Measurements from ENCODE around the gene COX19.
A peak's percentile ranks its signal among the peaks of the same experiment; 100 is the strongest.

Gene COX19

GRCh38 chr7:979886-980571, 4.7 kb upstream of the COX19 start:
- Histone ChIP-seq H3K9ac (ENCODE audit: low read length) (no peak overlapping the region), H3K27me3 (replicated peaks; ENCODE audit: control insufficient read depth, insufficient read depth, low read length) (no peaks in the 10 kb centered on the region), H3K4me1 (ENCODE audit: control insufficient read depth, insufficient read depth, low read length) (no peaks in the 10 kb centered on the region), H3K9me3 (ENCODE audit: control insufficient read depth, low read length) (no peaks in the 10 kb centered on the region), H3K4me3 (ENCODE audit: low read length) (no peak overlapping the region), H3K36me3 (ENCODE audit: control insufficient read depth, insufficient read depth, low read length, severe bottlenecking) (no peaks in the 10 kb centered on the region)
- no peak for DNase-seq (ENCODE audit: low read depth)

- H3K9me3 ChIP-seq (ENCODE audit: control insufficient read depth, low read length) = no peaks in the 10 kb centered on the region
- no peak overlapping the region for H3K9ac ChIP-seq (ENCODE audit: low read length)
- DNase-seq (ENCODE audit: low read depth) = no peak
- H3K27me3 ChIP-seq (replicated peaks; ENCODE audit: control insufficient read depth, insufficient read depth, low read length) = no peaks in the 10 kb centered on the region
- peaks cover 2% of the 10 kb centered on the region for H3K4me1 ChIP-seq (ENCODE audit: control insufficient read depth, insufficient read depth, low read length)
- H3K36me3 ChIP-seq (ENCODE audit: control insufficient read depth, insufficient read depth, low read length, severe bottlenecking) = no peaks in the 10 kb centered on the region
- H3K4me3 ChIP-seq (ENCODE audit: low read length) = no peak overlapping the region
Observed at GRCh38 chr7:979151-979550, 3.8 kb upstream of the COX19 start.

GRCh38 chr7:978416-979091, 3.2 kb upstream of the COX19 start:
- Histone ChIP-seq H3K4me1 (ENCODE audit: control insufficient read depth, insufficient read depth, low read length) (peaks cover 6% of the 10 kb centered on the region), H3K4me3 (ENCODE audit: low read length) (no peak overlapping the region), H3K27me3 (replicated peaks; ENCODE audit: control insufficient read depth, insufficient read depth, low read length) (no peaks in the 10 kb centered on the region), H3K9me3 (ENCODE audit: control insufficient read depth, low read length) (no peaks in the 10 kb centered on the region), H3K9ac (ENCODE audit: low read length) (no peak overlapping the region), H3K36me3 (ENCODE audit: control insufficient read depth, insufficient read depth, low read length, severe bottlenecking) (no peaks in the 10 kb centered on the region)
- DNase-seq (ENCODE audit: low read depth) = no peak

GRCh38 chr7:978049-978346, 2.6 kb upstream of the COX19 start:
- Histone ChIP-seq H3K9ac (ENCODE audit: low read length) (no peak overlapping the region), H3K36me3 (ENCODE audit: control insufficient read depth, insufficient read depth, low read length, severe bottlenecking) (peaks cover 2% of the 10 kb centered on the region), H3K4me3 (ENCODE audit: low read length) (no peak overlapping the region), H3K27me3 (replicated peaks; ENCODE audit: control insufficient read depth, insufficient read depth, low read length) (no peaks in the 10 kb centered on the region), H3K4me1 (ENCODE audit: control insufficient read depth, insufficient read depth, low read length) (peaks cover 12% of the 10 kb centered on the region), H3K9me3 (ENCODE audit: control insufficient read depth, low read length) (no peaks in the 10 kb centered on the region)
- DNase-seq (ENCODE audit: low read depth) = no peak

- no peak for DNase-seq (ENCODE audit: low read depth)
Observed at GRCh38 chr7:977326-978048, 2.1 kb upstream of the COX19 start.

GRCh38 chr7:976901-977325, 1.6 kb upstream of the COX19 start:
- no peaks in the 10 kb centered on the region for H3K9me3 ChIP-seq (ENCODE audit: control insufficient read depth, low read length)
- H3K36me3 ChIP-seq (ENCODE audit: control insufficient read depth, insufficient read depth, low read length, severe bottlenecking) = peaks cover 13% of the 10 kb centered on the region
- no peaks in the 10 kb centered on the region for H3K27me3 ChIP-seq (replicated peaks; ENCODE audit: control insufficient read depth, insufficient read depth, low read length)
- no peak for DNase-seq (ENCODE audit: low read depth)
- H3K4me3 ChIP-seq (ENCODE audit: low read length) = no peak overlapping the region
- H3K9ac ChIP-seq (ENCODE audit: low read length) = no peak overlapping the region
- peaks cover 17% of the 10 kb centered on the region for H3K4me1 ChIP-seq (ENCODE audit: control insufficient read depth, insufficient read depth, low read length)

More at GRCh38 chr7:977326-978048, 2.1 kb upstream of the COX19 start:
- H3K9me3 ChIP-seq (ENCODE audit: control insufficient read depth, low read length) = no peaks in the 10 kb centered on the region
- no peak overlapping the region for H3K9ac ChIP-seq (ENCODE audit: low read length)
- peaks cover 7% of the 10 kb centered on the region for H3K36me3 ChIP-seq (ENCODE audit: control insufficient read depth, insufficient read depth, low read length, severe bottlenecking)
- H3K27me3 ChIP-seq (replicated peaks; ENCODE audit: control insufficient read depth, insufficient read depth, low read length) = no peaks in the 10 kb centered on the region
- H3K4me1 ChIP-seq (ENCODE audit: control insufficient read depth, insufficient read depth, low read length) = peaks cover 17% of the 10 kb centered on the region
- H3K4me3 ChIP-seq (ENCODE audit: low read length) = no peak overlapping the region

- no peaks in the 10 kb centered on the region for H3K27me3 ChIP-seq (replicated peaks; ENCODE audit: control insufficient read depth, insufficient read depth, low read length)
- no peaks in the 10 kb centered on the region for H3K9me3 ChIP-seq (ENCODE audit: control insufficient read depth, low read length)
- H3K9ac ChIP-seq (ENCODE audit: low read length) = peak overlapping the region; percentile 80
- peak overlapping the region; percentile 87 for H3K4me3 ChIP-seq (ENCODE audit: low read length)
- no peak for DNase-seq (ENCODE audit: low read depth)
- H3K36me3 ChIP-seq (ENCODE audit: control insufficient read depth, insufficient read depth, low read length, severe bottlenecking) = peaks cover 18% of the 10 kb centered on the region
- peaks cover 17% of the 10 kb centered on the region for H3K4me1 ChIP-seq (ENCODE audit: control insufficient read depth, insufficient read depth, low read length)
Observed at GRCh38 chr7:975702-976473, 539 bp upstream of the COX19 start.

- Histone ChIP-seq H3K9me3 (ENCODE audit: control insufficient read depth, low read length) (no peaks in the 10 kb centered on the region), H3K9ac (ENCODE audit: low read length) (peak overlapping the region; percentile 95), H3K36me3 (ENCODE audit: control insufficient read depth, insufficient read depth, low read length, severe bottlenecking) (peaks cover 32% of the 10 kb centered on the region), H3K4me1 (ENCODE audit: control insufficient read depth, insufficient read depth, low read length) (peaks cover 17% of the 10 kb centered on the region), H3K4me3 (ENCODE audit: low read length) (peak overlapping the region; percentile 87), H3K27me3 (replicated peaks; ENCODE audit: control insufficient read depth, insufficient read depth, low read length) (no peaks in the 10 kb centered on the region)
- DNase-seq (ENCODE audit: low read depth) = peak; percentile 41
Observed at GRCh38 chr7:974172-974571, 1.2 kb downstream of the COX19 start.

GRCh38 chr7:973312-973711, 2.0 kb downstream of the COX19 start:
- Histone ChIP-seq H3K36me3 (ENCODE audit: control insufficient read depth, insufficient read depth, low read length, severe bottlenecking) (peaks cover 40% of the 10 kb centered on the region), H3K27me3 (replicated peaks; ENCODE audit: control insufficient read depth, insufficient read depth, low read length) (no peaks in the 10 kb centered on the region), H3K9ac (ENCODE audit: low read length) (no peak overlapping the region), H3K4me3 (ENCODE audit: low read length) (no peak overlapping the region), H3K9me3 (ENCODE audit: control insufficient read depth, low read length) (no peaks in the 10 kb centered on the region), H3K4me1 (ENCODE audit: control insufficient read depth, insufficient read depth, low read length) (peaks cover 17% of the 10 kb centered on the region)
- DNase-seq (ENCODE audit: low read depth) = no peak

GRCh38 chr7:972676-973309, 2.6 kb downstream of the COX19 start:
- H3K9ac ChIP-seq (ENCODE audit: low read length) = no peak overlapping the region
- H3K4me1 ChIP-seq (ENCODE audit: control insufficient read depth, insufficient read depth, low read length) = peaks cover 17% of the 10 kb centered on the region
- H3K9me3 ChIP-seq (ENCODE audit: control insufficient read depth, low read length) = no peaks in the 10 kb centered on the region
- no peak for DNase-seq (ENCODE audit: low read depth)
- H3K36me3 ChIP-seq (ENCODE audit: control insufficient read depth, insufficient read depth, low read length, severe bottlenecking) = peaks cover 45% of the 10 kb centered on the region
- H3K4me3 ChIP-seq (ENCODE audit: low read length) = no peak overlapping the region
- no peaks in the 10 kb centered on the region for H3K27me3 ChIP-seq (replicated peaks; ENCODE audit: control insufficient read depth, insufficient read depth, low read length)

All from adipocyte (in vitro differentiated cells).